HG02943 (cell line): ENCODE data around the gene RABL2A.
"Not testable (repeated sequence)": the region's sequence is repeated elsewhere in the genome, so short reads cannot be mapped to it uniquely, and the experiment has no call there.

ENCODE experiments used
- ATAC-seq: cut with Tn5 transposase; IDR thresholded peaks from one replicate; pipeline ENCODE4 v1.9.1; 2021; ENCODE audit warnings: mild to moderate bottlenecking, low read depth, moderate library complexity; ENCODE audit not compliant: unreplicated experiment

The RABL2A gene

DNA sequence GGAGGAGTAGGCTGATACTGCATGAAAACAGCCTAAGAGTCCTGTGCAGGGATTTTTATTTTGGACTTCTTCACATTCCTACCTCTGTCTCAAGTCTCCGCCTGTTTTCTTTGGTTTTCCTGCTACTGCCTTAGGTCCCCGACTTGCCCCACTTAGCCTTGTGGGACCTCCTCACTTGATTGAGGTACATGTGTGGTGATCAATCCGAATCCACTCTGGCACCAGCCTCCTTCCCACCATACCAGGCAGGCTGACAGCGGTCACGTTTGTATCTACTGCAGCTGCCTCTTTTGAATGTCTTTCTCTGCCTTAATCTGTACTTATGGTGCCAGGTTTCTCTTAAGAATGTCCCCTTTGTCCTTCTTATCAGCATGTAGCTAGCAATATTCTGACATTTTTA lies 22.4 kb upstream of the RABL2A start:
- not testable (repeated sequence) for ATAC-seq

DNA sequence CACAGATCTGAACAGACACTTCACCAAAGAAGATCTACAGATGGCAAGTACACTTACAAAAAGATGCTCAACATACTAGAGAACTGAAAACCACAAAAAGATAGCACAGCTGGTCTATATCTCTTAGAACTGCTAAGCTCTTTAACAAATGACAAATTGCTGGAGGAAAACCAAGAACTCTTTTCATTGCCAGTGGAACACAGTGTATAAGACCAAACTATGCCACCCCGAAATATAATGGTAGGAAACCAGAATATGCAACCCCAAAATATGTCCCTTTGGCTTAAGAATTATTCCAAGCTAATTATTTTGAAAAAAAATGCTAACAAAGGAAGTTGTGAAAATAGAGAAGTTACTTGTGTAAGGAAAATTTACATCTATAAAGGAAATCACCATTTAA lies 21.0 kb upstream of the RABL2A start:
- ATAC-seq: not testable (repeated sequence)

DNA sequence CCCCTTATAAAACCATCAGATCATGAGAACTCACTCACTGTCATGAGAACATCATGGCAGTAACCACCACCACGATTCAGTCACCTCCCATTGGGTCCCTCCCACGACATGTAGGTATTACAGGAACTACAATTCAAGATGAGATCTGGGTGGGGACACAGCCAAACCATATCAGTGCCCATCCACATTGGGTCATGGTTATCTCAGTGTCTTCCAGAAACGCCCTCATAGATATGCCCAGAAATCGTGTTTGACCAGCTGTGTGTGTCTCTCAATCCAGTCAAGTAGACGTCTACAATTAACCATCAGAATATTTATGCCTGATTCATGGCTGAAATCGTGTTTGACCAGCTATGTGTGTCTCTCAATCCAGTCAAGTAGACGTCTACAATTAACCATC lies 17.2 kb upstream of the RABL2A start:
- not testable (repeated sequence) for ATAC-seq

DNA sequence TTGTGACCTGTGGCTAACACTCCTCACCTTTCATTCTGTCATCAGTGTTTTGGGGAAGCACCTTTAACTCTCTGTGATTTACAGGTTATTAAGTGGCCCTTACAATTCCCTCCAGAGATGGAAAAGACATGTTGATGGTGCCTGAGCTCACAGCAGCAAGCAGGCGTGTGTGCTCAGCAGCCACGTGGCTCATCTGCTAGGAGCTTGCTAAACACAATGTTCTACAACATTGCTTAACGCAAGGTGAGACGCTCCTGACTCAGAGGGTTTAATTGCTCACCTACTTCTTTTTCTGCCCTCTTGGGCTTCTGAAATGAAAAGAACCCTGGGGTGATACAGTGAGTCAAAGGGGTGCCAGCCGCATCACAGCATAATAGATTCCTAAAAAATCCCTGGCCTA lies 6.1 kb upstream of the RABL2A start:
- not testable (repeated sequence) for ATAC-seq

DNA sequence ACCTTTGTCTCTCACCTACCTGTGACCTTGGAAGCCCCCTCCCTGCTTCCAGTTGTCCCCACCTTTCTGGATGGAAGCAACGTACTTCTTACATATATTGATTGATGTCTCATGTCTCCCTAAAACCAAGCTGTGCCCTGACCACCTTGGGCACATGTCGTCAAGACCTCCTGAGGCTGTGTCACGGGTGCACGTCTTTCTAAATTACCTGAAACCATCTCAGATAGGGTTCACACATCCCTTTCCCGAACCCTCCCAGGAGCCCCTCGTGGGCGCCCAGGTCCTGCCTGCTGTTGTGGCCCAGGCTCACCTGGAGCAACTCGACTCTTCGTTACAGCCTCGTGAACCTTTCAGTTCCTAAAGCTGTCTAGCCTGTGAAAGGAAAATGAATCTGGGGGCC lies 1.2 kb upstream of the RABL2A start:
- not testable (repeated sequence) for ATAC-seq

DNA sequence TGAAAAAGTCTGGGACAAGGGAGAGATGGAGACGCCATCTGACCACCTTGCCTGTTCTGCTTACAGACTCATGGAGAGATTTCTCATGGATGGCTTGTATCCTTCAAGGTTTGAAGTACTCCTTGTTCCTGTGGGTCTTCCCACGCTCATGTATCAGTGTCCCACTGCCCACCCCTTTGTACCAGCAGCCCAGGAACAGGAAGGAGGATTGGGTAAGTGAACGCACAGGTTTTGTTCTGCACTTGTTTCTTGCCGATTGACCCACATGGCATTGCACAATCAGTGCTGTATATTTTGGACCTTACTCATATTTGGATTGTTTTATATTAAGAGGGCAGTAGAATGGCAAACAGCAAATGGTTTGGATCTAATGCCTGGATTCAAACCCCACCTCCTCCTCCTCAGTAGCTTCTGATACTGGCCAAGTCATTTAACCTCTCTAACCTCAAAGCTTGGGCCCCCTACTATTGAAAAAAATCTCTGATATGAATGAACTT lies 5.8 kb downstream of the RABL2A start:
- not testable (repeated sequence) for ATAC-seq

DNA sequence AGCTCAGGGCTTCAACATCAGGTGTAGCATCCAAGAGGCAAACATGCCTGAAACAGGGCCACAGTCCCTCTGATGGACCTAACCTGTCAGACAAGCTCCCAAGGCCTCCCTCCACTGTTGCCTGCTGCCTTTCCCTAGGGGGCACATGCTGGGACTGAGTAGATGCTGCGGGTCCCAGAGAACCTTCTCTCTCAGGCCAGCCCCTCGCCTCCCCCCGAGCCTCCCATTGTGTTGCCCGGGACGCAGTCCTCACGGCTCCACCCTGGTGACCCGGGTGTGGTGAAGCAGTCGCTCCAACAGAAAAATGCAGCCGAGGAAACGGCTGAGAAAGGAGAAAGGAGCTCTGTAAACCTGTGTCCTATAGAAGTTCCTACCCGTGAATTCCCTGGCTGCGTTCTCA lies 8.3 kb downstream of the RABL2A start:
- not testable (repeated sequence) for ATAC-seq

DNA sequence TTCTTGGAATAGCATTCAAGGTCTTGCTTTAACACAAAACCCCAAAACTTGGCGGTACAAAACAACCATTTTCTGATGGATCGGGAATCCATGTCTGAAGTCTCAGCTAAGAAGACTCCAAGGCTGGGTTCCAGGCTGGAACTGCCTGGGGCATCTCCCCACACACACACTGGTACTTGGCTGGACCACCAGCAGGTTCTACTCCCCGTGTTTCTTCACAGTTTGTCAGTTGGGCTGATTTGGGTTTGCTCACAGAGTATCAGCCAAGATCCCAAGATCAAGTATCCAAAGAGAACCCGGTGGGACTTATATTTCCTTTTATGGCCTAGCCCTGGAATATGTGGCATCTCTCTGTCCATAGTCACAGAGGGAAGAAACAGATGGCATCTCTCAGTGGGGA lies 9.2 kb downstream of the RABL2A start:
- not testable (repeated sequence) for ATAC-seq

DNA sequence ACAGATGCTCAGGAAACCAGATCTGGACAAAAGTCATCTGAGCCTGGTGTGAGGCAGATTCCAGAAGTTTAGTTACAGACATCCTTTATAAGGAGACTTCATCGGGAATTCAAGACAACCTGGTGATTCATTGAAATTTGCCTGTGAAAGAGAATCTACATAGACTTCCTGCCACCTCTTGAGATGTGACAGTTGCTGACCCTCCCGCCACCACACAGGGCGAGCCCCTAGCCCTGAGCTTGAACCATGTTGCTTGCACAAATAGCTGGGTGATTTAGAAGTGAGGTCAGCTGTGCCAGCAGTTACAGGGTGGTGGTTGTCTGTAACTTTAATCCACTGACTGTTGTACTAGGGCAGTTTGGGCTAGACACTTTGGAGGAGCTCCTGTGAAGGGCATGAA lies 11.0 kb downstream of the RABL2A start:
- not testable (repeated sequence) for ATAC-seq

DNA sequence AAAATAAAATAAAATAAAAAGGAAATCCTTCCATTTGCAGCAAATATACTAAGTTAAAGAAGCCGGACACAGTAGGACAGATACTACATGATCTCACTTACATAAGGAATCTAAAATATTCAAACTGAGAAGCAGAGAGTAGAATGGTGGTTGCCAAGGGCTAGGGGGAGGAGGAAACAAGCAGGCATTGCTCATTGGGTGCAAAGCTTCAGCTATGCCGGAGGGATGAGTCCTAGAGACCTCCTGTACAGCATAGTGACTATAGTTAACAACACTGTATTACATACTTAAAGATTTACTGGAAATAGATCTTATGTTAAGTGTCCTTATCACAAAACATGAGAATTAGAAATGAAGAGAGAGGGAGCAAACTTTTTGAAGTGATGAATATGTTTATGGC lies 19.2 kb downstream of the RABL2A start:
- not testable (repeated sequence) for ATAC-seq

DNA sequence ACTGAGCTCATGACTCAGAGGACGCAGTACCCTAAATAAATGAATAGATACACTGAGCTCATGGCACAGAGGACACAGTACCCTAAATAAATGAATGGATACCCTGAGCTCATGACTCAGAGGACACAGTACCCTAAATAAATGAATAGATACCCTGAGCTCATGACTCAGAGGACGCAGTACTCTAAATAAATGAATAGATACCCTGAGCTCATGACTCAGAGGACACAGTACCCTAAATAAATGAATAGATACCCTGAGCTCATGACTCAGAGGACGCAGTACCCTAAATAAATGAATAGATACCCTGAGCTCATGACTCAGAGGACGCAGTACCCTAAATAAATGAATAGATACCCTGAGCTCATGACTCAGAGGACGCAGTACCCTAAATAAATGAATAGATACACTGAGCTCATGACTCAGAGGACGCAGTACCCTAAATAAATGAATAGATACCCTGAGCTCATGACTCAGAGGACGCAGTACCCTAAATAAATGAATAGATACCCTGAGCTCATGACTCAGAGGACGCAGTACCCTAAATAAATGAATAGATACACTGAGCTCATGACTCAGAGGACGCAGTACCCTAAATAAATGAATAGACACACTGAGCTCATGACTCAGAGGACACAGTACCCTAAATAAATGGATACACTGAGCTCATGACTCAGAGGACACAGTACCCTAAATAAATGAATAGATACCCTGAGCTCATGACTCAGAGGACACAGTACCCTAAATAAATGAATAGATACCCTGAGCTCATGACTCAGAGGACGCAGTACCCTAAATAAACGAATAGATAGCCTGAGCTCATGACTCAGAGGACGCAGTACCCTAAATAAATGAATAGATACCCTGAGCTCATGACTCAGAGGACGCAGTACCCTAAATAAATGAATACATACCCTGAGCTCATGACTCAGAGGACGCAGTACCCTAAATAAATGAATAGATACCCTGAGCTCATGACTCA lies 24.1 kb downstream of the RABL2A start:
- not testable (repeated sequence) for ATAC-seq

DNA sequence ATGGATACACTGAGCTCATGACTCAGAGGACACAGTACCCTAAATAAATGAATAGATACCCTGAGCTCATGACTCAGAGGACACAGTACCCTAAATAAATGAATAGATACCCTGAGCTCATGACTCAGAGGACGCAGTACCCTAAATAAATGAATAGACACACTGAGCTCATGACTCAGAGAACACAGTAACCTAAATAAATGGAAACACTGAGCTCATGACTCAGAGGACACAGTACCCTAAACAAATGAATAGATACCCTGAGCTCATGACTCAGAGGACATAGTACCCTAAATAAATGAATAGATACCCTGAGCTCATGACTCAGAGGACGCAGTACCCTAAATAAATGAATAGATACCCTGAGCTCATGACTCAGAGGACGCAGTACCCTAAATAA lies 25.5 kb downstream of the RABL2A start:
- not testable (repeated sequence) for ATAC-seq

DNA sequence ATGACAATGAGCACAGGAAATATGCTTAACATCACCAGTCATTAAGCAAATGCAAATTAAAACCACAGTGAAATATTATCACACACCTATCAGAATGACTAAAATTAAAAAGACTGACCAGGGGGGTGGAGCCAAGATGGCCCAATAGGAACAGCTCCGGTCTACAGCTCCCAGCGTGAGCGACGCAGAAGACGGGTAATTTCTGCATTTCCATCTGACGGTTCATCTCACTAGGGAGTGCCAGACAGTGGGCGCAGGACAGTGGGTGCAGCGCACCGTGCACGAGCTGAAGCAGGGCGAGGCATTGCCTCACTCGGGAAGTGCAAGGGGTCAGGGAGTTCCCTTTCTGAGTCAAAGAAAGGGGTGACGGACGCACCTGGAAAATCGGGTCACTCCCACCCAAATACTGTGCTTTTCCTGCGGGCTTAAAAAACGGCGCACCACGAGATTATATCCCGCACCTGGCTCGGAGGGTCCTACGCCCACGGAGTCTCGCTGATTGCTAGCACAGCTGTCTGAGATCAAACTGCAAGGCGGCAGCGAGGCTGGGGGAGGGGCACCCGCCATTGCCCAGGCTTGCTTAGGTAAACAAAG lies 29.1 kb downstream of the RABL2A start:
- ATAC-seq: not testable (repeated sequence)

DNA sequence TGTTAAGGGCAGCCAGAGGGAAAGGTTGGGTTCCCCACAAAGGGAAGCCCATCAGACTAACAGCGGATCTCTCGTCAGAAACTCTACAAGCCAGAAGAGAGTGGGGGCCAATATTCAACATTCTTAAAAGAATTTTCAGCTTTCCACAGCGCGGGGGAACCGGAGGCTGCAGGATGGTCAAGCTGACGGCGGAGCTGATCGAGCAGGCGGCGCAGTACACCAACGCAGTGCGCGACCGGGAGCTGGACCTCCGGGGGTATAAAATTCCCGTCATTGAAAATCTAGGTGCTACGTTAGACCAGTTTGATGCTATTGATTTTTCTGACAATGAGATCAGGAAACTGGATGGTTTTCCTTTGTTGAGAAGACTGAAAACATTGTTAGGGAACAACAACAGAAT lies 30.7 kb downstream of the RABL2A start:
- ATAC-seq: not testable (repeated sequence)

DNA sequence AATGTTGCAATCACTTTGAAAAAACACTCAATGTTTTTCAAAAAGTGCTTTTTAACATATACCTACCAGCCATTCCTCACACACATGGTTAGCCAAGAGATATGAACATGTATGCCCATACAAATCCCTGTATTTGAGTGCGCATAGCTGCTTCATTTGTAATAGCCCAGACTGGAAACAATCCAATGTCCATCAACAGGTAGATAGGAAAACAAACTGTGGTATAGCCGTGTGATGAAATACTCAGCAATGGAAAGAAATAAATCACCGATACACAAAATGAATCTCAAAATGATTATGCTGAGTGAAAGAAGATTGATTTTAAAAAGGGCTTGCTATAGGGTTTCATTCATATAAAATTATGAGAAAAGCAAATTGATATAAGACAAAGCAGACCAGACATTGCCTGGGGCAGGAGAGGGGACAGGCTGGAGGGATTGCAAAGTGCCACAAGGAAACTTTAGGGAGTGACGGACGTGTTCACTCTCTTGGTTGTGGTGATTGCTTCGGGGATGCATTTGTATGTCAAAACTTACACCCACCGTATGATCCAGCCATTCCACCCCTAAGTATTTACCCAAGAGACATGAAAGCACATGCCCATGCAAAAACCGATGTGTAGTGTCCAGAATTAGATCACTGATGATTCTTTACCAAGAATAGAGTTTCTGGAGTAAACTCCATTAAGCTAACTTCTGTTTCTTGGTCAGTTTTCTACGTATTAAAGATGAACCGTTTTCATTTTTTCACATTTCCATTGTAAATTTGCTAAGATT lies 36.4 kb downstream of the RABL2A start:
- ATAC-seq: not testable (repeated sequence)

DNA sequence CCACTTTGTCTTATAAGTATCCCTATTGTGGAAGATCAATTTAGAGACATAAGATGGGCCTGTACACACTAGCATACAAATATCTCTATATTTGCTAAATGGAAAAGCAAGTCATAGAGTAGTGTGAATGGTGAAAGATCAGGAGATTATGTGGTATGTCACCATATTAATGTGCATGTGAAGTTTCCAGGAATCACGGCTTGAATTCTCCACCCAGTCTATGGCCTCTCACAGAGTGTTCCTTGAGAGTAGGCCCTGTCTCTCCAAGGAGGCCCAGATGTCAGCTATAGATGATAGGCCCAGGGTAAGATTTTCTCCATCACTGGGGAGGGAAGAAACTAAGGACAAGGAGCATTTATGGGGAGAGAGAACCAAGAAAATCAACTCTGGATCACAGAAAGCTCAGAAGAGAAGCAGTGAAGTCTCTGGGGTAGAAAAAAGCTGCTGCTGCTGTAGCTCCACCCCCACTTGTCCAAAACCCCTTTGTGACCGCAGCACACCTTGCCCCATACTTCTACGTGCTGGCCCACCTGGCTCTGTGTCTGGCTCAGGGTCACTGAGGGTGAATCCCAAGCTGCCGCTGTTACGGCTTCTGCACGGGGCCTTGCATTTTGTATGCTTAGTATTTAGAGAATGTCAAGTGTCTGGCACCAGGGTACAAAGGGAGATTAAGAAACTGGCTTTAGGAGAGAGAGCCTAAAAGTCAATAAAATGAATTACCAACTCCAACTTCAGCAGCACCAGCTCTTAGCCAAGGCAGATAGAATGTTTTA lies 37.9 kb downstream of the RABL2A start:
- ATAC-seq: not testable (repeated sequence)

DNA sequence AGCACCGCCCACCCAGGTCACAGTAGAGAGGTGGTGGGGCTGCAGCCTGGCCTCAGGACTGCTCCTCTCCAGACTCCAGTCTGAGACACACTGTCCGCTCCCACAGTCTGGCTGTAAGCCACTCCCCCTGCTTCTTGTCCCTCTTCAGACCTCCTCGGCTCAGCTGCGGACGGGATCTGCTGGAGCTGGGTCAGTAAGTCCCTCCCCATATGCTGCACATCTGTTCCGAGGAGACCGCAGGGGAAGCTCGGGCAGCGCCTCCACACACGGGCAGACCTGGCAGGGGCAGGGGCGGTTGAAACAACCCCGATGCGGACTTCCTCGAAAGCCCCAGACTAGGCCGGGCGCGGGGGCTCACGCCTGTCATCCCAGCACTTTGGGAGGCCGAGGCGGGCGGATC lies 41.9 kb downstream of the RABL2A start:
- ATAC-seq: not testable (repeated sequence)

DNA sequence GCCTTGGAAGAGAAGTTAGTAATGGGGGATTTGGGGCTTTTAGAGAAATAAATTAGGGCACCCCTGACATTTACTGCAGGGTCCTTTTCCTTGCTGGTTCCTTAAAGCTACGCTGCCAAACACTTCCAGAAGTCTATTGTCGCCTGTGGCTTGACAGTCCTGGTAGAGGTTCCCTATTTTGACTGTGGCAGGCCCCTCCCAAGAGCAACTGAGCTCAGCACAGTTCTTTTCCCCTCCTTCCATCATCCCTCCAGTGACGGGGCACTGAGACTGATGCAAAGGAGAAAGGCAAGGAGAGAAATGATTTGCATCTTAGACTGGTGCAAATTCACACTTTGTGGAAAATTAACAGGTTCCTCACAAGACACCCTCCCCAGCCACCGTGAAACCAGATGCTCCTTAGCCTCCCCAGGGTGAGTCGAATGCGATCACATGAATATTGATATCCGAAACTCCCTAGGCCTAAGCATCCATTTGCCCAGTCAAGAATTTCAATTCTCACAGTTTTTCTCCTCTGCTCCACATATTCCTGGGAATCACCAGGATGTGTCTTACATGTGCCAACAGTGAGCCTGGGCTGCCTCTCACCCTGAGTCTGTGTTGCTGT lies 45.4 kb downstream of the RABL2A start:
- ATAC-seq: no peak

DNA sequence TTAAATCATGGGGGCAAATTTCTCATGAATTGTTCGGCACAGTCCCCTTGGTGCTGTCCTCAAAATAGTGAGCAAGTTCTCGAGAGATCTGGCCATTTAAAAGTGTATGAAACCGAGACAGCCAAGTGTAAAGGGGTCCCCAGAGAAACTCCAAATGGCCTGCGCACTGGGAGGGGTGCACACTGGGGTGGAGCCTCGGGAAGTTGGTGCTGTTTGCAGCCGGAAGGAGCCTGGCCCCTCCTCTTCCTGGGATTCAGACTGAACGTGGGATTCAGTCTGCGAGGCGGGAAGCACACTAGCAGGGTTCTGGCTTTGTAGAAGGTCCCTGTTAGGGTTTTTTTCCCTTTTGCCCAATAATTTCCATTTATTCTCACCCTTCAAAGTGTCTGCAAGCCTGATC lies 48.8 kb downstream of the RABL2A start:
- no peak for ATAC-seq
